Measurements from ENCODE around the gene TTC34. TPM values are rescaled to one million over a fixed set of nuclear protein-coding genes. Genes with fewer than 3 reads are reported as not detected.

The TTC34 gene
- total and polyA plus RNA-seq, 10 of the 15 experiments (the other 5 are each of a cell fraction or from before 2014, with no cell fraction given): 0.03 to 0.49 (median 0.05) TPM; not detected in 2

GRCh38 chr1:2609319-2610035, 192.0 kb downstream of the TTC34 start (continued):
- TF ChIP-seq E4F1 (IDR thresholded peaks at IDR 0.05; ENCODE audit: borderline replicate concordance, partially characterized antibody) (no peak), NFYB (IDR thresholded peaks at IDR 0.05; ENCODE audit: insufficient read depth, low read depth, low read length) (no peak), CHD4 (IDR thresholded peaks at IDR 0.05) (no peak), POLR2A (IDR thresholded peaks at IDR 0.05; ENCODE audit: low read depth, low read length) (no peak), CHD1 (IDR thresholded peaks at IDR 0.05; ENCODE audit: low read depth, low read length) (no peak), ZNF274 (IDR thresholded peaks at IDR 0.05; ENCODE audit: insufficient read depth, insufficient read length) (no peak)

DNA sequence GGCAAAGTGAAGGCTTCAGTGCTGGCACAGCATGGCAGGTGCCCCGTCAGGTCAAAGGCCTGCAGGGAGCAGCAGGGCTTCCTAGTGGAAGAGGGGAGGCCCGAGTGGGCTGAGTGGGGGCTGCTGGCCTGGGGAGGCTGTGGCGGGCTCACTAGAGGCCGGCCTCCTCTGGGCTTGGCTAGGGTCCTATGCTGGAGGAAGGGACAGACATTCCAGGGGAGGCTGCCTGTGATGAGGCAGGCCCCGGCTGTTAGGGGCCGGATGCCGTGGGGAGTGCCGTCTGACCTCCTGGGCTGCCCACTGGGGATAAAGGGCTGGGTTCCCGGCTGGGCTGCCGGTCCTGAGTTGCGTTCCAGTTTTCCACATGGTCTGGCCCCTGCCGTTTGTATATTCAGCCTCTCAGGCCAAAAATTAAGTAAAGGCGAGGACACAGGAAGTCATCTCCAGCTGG, 193.8 kb downstream of the TTC34 start:
- FAIRE-seq (no peak), ATAC-seq (no peak), DNase-seq (ENCODE audit: low read depth, low spot score) (no peak)
- intact Hi-C loops (cut with micrococcal nuclease; ENCODE audit: unreplicated experiment) (no loop called here), in situ Hi-C loops (cut with MboI) (no loop called here)
- Histone ChIP-seq H2AFZ (ENCODE audit: control insufficient read depth, low read depth, low read length) (no peak overlapping the region), H3K9me3 (replicated peaks; ENCODE audit: control insufficient read depth, insufficient read depth, low read length) (no peaks in the 10 kb centered on the region), H3K36me3 (ENCODE audit: control insufficient read depth in 2 of 2, insufficient read depth in 2 of 2, low read length in 1 of 2) (no peaks in the 10 kb centered on the region), H3K79me2 (ENCODE audit: control insufficient read depth, insufficient read depth, low read length) (no peaks in the 10 kb centered on the region), H3K9ac (ENCODE audit: control insufficient read depth, insufficient read depth, low read length) (no peak overlapping the region), H3K27me3 (replicated peaks in 1 of 2; ENCODE audit: control insufficient read depth in 2 of 2, insufficient read depth in 2 of 2, low read length in 1 of 2) (no peaks in the 10 kb centered on the region), H3K4me2 (ENCODE audit: control insufficient read depth, insufficient read depth) (no peak overlapping the region), H4K20me1 (ENCODE audit: control insufficient read depth, insufficient read depth) (no peaks in the 10 kb centered on the region), H3K4me1 (ENCODE audit: control insufficient read depth, insufficient read depth, low read length) (no peaks in the 10 kb centered on the region), H3K4me3 (no peak overlapping the region), H3K27ac (ENCODE audit: control insufficient read depth, insufficient read depth) (no peak overlapping the region)
- ChIA-PET POLR2A (no interaction called here), SMC1A (ENCODE audit: uncharacterized antibody, unreplicated experiment) (no interaction called here), RAD21 (ENCODE audit: unreplicated experiment) (no interaction called here), CTCF (no interaction called here)
- 55% methylated on average over 13 of the region's 13 CpGs for WGBS (ENCODE audit: insufficient coverage, insufficient replicate concordance, low lambda C conversion rate, missing lambda C conversion rate)
- BruUV-seq (replicated peaks): no TSS peak
- TF ChIP-seq SREBF1 (IDR thresholded peaks at IDR 0.05; ENCODE audit: low read length) (no peak), ZNF274 (IDR thresholded peaks at IDR 0.05; ENCODE audit: insufficient read depth, insufficient read length) (no peak), CUX1 (IDR thresholded peaks at IDR 0.05; ENCODE audit: insufficient replicate concordance, low read depth, low read length) (no peak), MXI1 (IDR thresholded peaks at IDR 0.05; ENCODE audit: low read depth, low read length) (no peak), KAT2A (conservative IDR thresholded peaks at IDR 0.05; ENCODE audit: control insufficient read depth, low read depth, low read length) (no peak), USF1 (IDR thresholded peaks at IDR 0.05; ENCODE audit: borderline replicate concordance, extremely low read length, insufficient read depth, low read depth, low read length) (no peak)

Data from GM12878 (cell line).